Left lung (tissue), 10 donors: ENCODE results near the gene KCNN4. TPM values are rescaled to one million over a fixed set of nuclear protein-coding genes. Genes with fewer than 3 reads are reported as not detected.
A peak's percentile ranks its signal among the peaks of the same experiment; 100 is the strongest.
"Not testable (repeated sequence)": the region's sequence is repeated elsewhere in the genome, so short reads cannot be mapped to it uniquely, and the experiment has no call there.

Experiments
- ATAC-seq: fragments of 200-7000 bp; cut with Tn5 transposase; one replicate; pipeline ENCODE4 v1.9.1; 2020; ENCODE audit warnings: moderate library complexity
- DNase-seq, 4 donors: peaks; one replicate each; pipeline ENCODE4 v3.0.0-alpha.2; 2013 to 2020
- H3K27ac ChIP-seq, 2 donors: fragments of 200-600 bp; sonication (generic) in 1 of 2; one replicate each; pipeline versions ENCODE4 v1.5.0 to v1.8.0; 2020 to 2021
- H3K27me3 ChIP-seq, 2 donors: fragments of 200-600 bp; sonication (generic) in 1 of 2; one replicate each; pipeline versions ENCODE4 v1.5.0 to v1.8.0; 2020 to 2021
- H3K36me3 ChIP-seq, 2 donors: fragments of 200-600 bp; sonication (generic) in 1 of 2; one replicate each; pipeline versions ENCODE4 v1.5.0 to v1.8.0; 2020 to 2021
- H3K4me1 ChIP-seq, 2 donors: fragments of 200-600 bp; one replicate each; pipeline ENCODE4 v1.8.0; 2021
- H3K4me3 ChIP-seq, 2 donors: fragments of 200-600 bp; sonication (generic) in 1 of 2; one replicate each; pipeline versions ENCODE4 v1.5.0 to v1.8.0; 2020 to 2021; ENCODE audit warnings: mild to moderate bottlenecking in 1 of 2
- H3K9me3 ChIP-seq, 2 donors: fragments of 200-600 bp; sonication (generic) in 1 of 2; one replicate each; pipeline versions ENCODE4 v1.5.0 to v1.8.0; 2020 to 2021
- intact Hi-C, 2 donors: fragments of 100-400 bp; cut with DNase I; formaldehyde crosslinking; loops; one replicate each; pipeline versions ENCODE4 v1.11.2 to v1.14.2; 2022
- polyA plus RNA-seq, 6 donors: library from polyadenylated mRNA; unstranded; fragments of 120-200 nt; gene quantifications; one replicate each; pipeline ENCODE4 v1.2.1, GENCODE V29; 2013; ENCODE audit not compliant: insufficient read length in 6 of 6
- total RNA-seq, 2 donors: library from RNA; stranded (reverse); fragmentation: NEBNext Ultra II Directional; extraction: Animal tissue kit (Norgen Biotek cat#: 25700); gene quantifications; one replicate each; pipeline ENCODE4 v1.2.1, GENCODE V29; 2021
- TF ChIP-seq, protein P1 (sequence below), 2 donors: fragments of 200-600 bp; sonication (generic) in 1 of 2; IDR thresholded peaks; one replicate each; pipeline versions ENCODE4 v1.5.0 to v1.8.0; 2021; ENCODE audit warnings: antibody characterized with exemption in 2 of 2
- donor health status: DM: no; HTN: yes; CAD: no.
- donor health status: DM: no; HTN: no; CAD: no.

The KCNN4 gene
- total and polyA plus RNA-seq, 8 donors, result 0.67 to 21.5 (median 2.5) TPM

DNA sequence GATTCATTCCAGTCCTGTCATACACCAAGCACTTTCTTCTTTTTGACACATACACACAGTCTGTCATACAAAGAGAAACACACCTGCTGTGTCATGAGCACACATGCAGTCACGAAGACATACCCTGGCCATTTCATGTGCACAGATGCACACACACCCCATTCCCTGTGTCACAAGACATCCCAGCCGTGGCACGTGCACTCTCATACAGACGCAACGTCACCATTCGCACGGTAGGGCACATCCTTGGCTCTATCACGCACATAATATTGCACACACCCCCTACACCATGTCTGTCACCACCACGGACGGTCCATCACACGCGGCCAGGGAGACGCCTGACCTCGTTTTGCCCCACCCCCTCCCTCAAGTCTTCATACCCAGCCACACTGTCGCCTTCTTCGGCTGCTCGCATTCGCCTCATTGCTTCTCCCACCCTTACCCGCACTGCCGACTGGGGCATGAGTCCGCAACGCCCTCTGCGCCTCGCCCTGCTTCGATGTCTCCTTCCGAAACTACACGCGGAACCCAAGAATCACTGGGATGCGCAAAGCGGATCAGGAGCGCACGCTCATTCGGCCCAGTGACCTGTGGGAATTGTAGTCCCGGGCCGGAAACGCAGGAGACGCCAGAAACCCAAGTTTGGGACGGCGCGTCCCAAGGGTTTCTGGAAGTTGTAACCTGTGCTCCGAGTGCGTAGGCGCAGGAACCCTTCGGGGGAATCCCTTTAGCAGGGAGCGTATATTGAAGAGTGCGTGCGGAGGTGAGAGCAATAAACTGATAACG lies 39.5 kb upstream of the KCNN4 start:
- peaks cover 4 to 7% of the 10 kb centered on the region in 2 donors for H3K4me1 ChIP-seq

GRCh38 chr19:43818500-43818899 lies 37.7 kb upstream of the KCNN4 start:
- H3K36me3 ChIP-seq, result no peaks in the 10 kb centered on the region
- no peak for DNase-seq
- intact Hi-C loops, result no loop called here

More for the DNA sequence above, 39.5 kb upstream of the KCNN4 start:
- ATAC-seq, result peak; percentile 71
- H3K4me3 ChIP-seq, result peak overlapping the region; percentile 18 to 36
- no peak overlapping the region for H3K27ac ChIP-seq
- TF ChIP-seq, protein P1, sequence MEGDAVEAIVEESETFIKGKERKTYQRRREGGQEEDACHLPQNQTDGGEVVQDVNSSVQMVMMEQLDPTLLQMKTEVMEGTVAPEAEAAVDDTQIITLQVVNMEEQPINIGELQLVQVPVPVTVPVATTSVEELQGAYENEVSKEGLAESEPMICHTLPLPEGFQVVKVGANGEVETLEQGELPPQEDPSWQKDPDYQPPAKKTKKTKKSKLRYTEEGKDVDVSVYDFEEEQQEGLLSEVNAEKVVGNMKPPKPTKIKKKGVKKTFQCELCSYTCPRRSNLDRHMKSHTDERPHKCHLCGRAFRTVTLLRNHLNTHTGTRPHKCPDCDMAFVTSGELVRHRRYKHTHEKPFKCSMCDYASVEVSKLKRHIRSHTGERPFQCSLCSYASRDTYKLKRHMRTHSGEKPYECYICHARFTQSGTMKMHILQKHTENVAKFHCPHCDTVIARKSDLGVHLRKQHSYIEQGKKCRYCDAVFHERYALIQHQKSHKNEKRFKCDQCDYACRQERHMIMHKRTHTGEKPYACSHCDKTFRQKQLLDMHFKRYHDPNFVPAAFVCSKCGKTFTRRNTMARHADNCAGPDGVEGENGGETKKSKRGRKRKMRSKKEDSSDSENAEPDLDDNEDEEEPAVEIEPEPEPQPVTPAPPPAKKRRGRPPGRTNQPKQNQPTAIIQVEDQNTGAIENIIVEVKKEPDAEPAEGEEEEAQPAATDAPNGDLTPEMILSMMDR (IDR thresholded peaks at IDR 0.05), result no peak
- H3K36me3 ChIP-seq, result no peaks in the 10 kb centered on the region
- peaks cover 7 to 42% of the 10 kb centered on the region in 2 donors for H3K27me3 ChIP-seq
- intact Hi-C loops, result no loop called here
- DNase-seq, result peak in 2 of 4 donors; percentile 22 to 75
- H3K9me3 ChIP-seq, result no peaks in the 10 kb centered on the region

GRCh38 chr19:43817454-43817853 lies 36.7 kb upstream of the KCNN4 start:
- H3K36me3 ChIP-seq, H3K4me1 ChIP-seq, H3K27ac ChIP-seq, H3K4me3 ChIP-seq, DNase-seq, H3K9me3 ChIP-seq, ATAC-seq, intact Hi-C loops: not testable (repeated sequence)
- H3K27me3 ChIP-seq, result peaks cover 7 to 34% of the 10 kb centered on the region in 2 donors

More at GRCh38 chr19:43818500-43818899, 37.7 kb upstream of the KCNN4 start:
- Histone ChIP-seq H3K4me1 (peaks cover 4 to 7% of the 10 kb centered on the region in 2 donors), H3K9me3 (no peaks in the 10 kb centered on the region), H3K27ac (no peak overlapping the region), H3K4me3 (no peak overlapping the region), H3K27me3 (peaks cover 7 to 42% of the 10 kb centered on the region in 2 donors)
- TF ChIP-seq, protein P1 (IDR thresholded peaks at IDR 0.05), result no peak
- no peak for ATAC-seq

DNA sequence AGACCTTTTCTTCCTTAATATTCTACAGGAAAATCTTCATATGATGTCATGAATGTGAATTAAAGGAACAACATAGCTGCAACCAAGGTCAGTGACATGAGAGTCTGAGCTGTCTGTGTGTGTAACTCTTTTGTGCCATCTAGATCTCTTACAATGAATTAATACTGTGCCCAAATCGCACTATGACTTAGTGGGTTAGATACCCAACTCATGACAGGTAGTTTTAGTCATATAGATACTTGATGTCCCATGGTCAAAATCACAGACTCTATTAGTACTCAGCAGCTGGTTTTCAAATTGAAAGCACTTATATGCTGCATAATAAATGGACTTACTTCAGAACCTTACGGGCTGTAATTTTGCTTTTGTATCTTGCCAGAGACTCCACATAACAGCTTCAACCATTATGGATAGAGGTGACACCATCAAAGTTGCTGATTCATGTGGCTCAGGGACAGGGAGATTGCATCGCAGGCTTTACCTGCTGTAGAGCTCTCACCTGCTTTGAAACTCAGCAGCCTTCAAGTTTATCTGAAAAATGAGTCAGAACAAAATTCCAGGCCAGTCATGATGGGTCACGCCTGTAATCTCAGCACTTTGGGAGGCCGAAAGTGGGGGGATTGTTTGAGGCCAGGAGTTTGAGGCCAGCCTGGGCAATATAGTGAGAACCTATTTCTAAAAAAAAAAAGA lies 34.0 kb upstream of the KCNN4 start:
- Histone ChIP-seq H3K4me1 (no peaks in the 10 kb centered on the region), H3K27me3 (peaks cover 0 to 12% of the 10 kb centered on the region in 2 donors), H3K4me3 (no peak overlapping the region), H3K36me3 (no peaks in the 10 kb centered on the region), H3K27ac (no peak overlapping the region), H3K9me3 (no peaks in the 10 kb centered on the region)
- ATAC-seq (no peak), DNase-seq (no peak)
- intact Hi-C loops, result no loop called here
- TF ChIP-seq, protein P1 (IDR thresholded peaks at IDR 0.05), result no peak

DNA sequence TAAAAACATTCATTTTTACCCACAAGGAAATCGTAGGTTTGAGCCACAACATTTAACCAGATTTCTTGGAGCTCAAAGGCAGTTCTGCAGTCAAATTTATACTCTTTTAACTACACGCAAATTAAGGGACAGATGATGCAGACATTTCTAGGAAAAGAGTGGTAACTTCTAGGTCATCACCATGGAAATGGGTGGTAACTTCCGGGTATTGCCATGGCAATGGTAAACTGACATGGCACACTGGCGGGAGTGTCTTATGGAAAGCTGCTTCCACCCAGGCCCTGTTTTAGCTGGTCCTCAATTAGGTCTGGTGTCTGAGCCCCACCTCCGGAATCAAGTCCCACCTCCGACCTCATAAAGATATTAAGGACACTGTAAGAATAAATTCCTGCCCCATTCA lies 31.9 kb upstream of the KCNN4 start:
- H3K27me3 ChIP-seq, result peaks cover 0 to 9% of the 10 kb centered on the region in 2 donors
- H3K4me3 ChIP-seq, result no peak overlapping the region
- TF ChIP-seq, protein P1 (IDR thresholded peaks at IDR 0.05), result no peak
- H3K36me3 ChIP-seq, result no peaks in the 10 kb centered on the region
- intact Hi-C loops, result no loop called here
- DNase-seq (no peak), ATAC-seq (no peak)
- H3K27ac ChIP-seq, result no peak overlapping the region
- H3K9me3 ChIP-seq, result no peaks in the 10 kb centered on the region
- no peaks in the 10 kb centered on the region for H3K4me1 ChIP-seq
